Measurements from ENCODE around the gene SEPTIN12. TPM values are rescaled to one million over a fixed set of nuclear protein-coding genes. Genes with fewer than 3 reads are reported as not detected.

Gene SEPTIN12
- total and polyA plus RNA-seq, 4 donors = not detected

GRCh38 chr16:4777339-4778049, 10.7 kb downstream of the SEPTIN12 start:
- no peak overlapping the region for H3K9ac ChIP-seq (ENCODE audit: insufficient read depth in 1 of 2, low read length in 2 of 2)
- H3K4me3 ChIP-seq = no peak overlapping the region
- no peak for TF ChIP-seq CTCF (IDR thresholded peaks at IDR 0.05; ENCODE audit: control extremely low read depth, extremely low read depth)
- no peaks in the 10 kb centered on the region for H3K9me3 ChIP-seq (ENCODE audit: control insufficient read depth in 4 of 4, insufficient read depth in 3 of 4, low read length in 3 of 4)
- no peaks in the 10 kb centered on the region for H3K36me3 ChIP-seq (ENCODE audit: control insufficient read depth in 4 of 4, insufficient read depth in 4 of 4, low read length in 4 of 4)
- no peak for ATAC-seq (ENCODE audit: insufficient read depth, low FRiP score)
- 87 to 93% methylated on average over 17 of the region's 17 CpGs for WGBS, 2 donors
- H3K27me3 ChIP-seq (ENCODE audit: control insufficient read depth in 3 of 3, insufficient read depth in 3 of 3, low read length in 2 of 3) = no peaks in the 10 kb centered on the region
- peaks cover 0 to 2% (median 0%) of the 10 kb centered on the region in 5 donors for H3K4me1 ChIP-seq (ENCODE audit: control insufficient read depth in 5 of 5, insufficient read depth in 5 of 5, low read length in 5 of 5)
- no peak for DNase-seq
- H3K27ac ChIP-seq (ENCODE audit: low read depth in 1 of 2, low read length in 1 of 2) = no peak overlapping the region

- H3K27ac ChIP-seq (ENCODE audit: low read depth in 1 of 2, low read length in 1 of 2) = no peak overlapping the region
- no peaks in the 10 kb centered on the region for H3K36me3 ChIP-seq (ENCODE audit: control insufficient read depth in 4 of 4, insufficient read depth in 4 of 4, low read length in 4 of 4)
- H3K4me1 ChIP-seq (ENCODE audit: control insufficient read depth in 5 of 5, insufficient read depth in 5 of 5, low read length in 5 of 5) = peaks cover 0 to 2% (median 0%) of the 10 kb centered on the region in 5 donors
- H3K27me3 ChIP-seq (ENCODE audit: control insufficient read depth in 3 of 3, insufficient read depth in 3 of 3, low read length in 2 of 3) = no peaks in the 10 kb centered on the region
- DNase-seq = no peak
- H3K9me3 ChIP-seq (ENCODE audit: control insufficient read depth in 4 of 4, insufficient read depth in 3 of 4, low read length in 3 of 4) = no peaks in the 10 kb centered on the region
- 90 to 97% methylated on average over 2 of the region's 2 CpGs for WGBS, 2 donors
- no peak for TF ChIP-seq CTCF (IDR thresholded peaks at IDR 0.05; ENCODE audit: control extremely low read depth, extremely low read depth)
- no peak overlapping the region for H3K9ac ChIP-seq (ENCODE audit: insufficient read depth in 1 of 2, low read length in 2 of 2)
- no peak overlapping the region for H3K4me3 ChIP-seq
- ATAC-seq (ENCODE audit: insufficient read depth, low FRiP score) = no peak
Observed at GRCh38 chr16:4776141-4776705, 11.9 kb downstream of the SEPTIN12 start.

- H3K9me3 ChIP-seq (ENCODE audit: control insufficient read depth in 4 of 4, insufficient read depth in 3 of 4, low read length in 3 of 4) = no peaks in the 10 kb centered on the region
- TF ChIP-seq CTCF (IDR thresholded peaks at IDR 0.05; ENCODE audit: control extremely low read depth, extremely low read depth) = no peak
- H3K9ac ChIP-seq (ENCODE audit: insufficient read depth in 1 of 2, low read length in 2 of 2) = no peak overlapping the region
- WGBS, 2 donors = 79 to 88% methylated on average over 13 of the region's 13 CpGs
- H3K27me3 ChIP-seq (ENCODE audit: control insufficient read depth in 3 of 3, insufficient read depth in 3 of 3, low read length in 2 of 3) = no peaks in the 10 kb centered on the region
- no peak for DNase-seq
- H3K4me1 ChIP-seq (ENCODE audit: control insufficient read depth in 5 of 5, insufficient read depth in 5 of 5, low read length in 5 of 5) = peaks cover 0 to 2% (median 0%) of the 10 kb centered on the region in 5 donors
- H3K36me3 ChIP-seq (ENCODE audit: control insufficient read depth in 4 of 4, insufficient read depth in 4 of 4, low read length in 4 of 4) = no peaks in the 10 kb centered on the region
- no peak for ATAC-seq (ENCODE audit: insufficient read depth, low FRiP score)
- H3K4me3 ChIP-seq = no peak overlapping the region
- no peak overlapping the region for H3K27ac ChIP-seq (ENCODE audit: low read depth in 1 of 2, low read length in 1 of 2)
Observed at GRCh38 chr16:4775005-4775404, 13.1 kb downstream of the SEPTIN12 start.

Data from lung (tissue), 12 donors.